ENCODE results near the gene HYAL2.
"Not testable (repeated sequence)": the region's sequence is repeated elsewhere in the genome, so short reads cannot be mapped to it uniquely, and the experiment has no call there.

The HYAL2 gene

DNA sequence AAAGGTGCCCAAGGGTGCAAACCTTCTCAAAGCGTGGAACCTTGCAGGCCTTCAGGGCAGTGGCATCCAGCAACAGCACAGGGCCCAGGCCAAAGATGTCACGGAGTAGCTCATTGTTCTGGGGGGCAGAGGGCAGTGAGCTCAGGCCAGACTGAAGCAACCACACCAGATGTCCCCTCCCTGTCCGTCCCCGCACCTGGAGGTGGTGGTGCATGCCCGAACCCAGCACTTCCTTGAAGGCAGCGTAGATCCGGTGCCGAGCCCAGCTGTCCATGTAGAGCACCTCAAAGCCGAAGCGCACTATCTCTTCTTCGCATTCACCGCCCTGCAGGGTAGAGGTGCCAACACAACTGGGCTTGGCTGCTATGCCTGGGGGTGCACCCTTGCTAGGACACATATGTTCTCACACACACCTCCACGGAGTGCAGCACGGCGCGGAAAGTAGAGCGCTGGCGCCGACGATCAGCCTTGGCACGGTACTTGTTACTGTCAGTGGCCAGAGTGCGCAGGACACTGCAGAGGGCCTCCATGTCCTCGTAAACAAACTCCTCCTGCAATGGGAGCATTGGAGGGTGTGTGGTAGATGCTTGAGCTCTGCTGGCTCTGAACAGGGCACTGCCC is 34.0 kb downstream of the HYAL2 start:
- Mint-ChIP-seq H3K36me3 (ENCODE audit: low read depth) (peaks cover 28% of the 10 kb centered on the region), H3K4me3 (no peak overlapping the region), H3K9me3 (no peaks in the 10 kb centered on the region), H3K27ac (no peak overlapping the region), H3K27me3 (no peaks in the 10 kb centered on the region), H3K4me1 (peaks cover 17% of the 10 kb centered on the region)
- no peak for ATAC-seq
- DNase-seq = no peak

DNA sequence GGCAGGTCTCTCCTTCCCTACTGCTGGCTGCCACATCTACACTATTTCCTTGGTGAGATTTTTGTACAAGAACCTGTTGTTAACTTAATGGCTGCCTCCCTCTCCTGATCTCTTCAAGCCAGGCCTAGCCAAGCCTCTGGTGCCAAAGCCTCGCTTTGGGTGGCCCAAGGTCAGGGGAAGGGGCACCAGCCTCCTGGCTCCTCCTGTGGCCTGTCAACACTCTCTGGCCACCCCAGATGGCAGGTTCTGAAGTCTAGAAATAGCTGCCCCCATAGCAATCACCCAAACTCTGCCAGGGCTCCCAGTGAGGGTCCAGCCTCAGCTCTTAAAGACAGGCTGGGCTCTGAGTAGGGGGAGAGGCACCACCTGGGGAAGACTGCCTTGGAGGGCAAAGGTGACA is 35.3 kb downstream of the HYAL2 start:
- Mint-ChIP-seq H3K4me3 (no peak overlapping the region), H3K9me3 (no peaks in the 10 kb centered on the region), H3K36me3 (ENCODE audit: low read depth) (peaks cover 28% of the 10 kb centered on the region), H3K4me1 (peaks cover 10% of the 10 kb centered on the region), H3K27me3 (no peaks in the 10 kb centered on the region), H3K27ac (peak overlapping the region; percentile 22)
- ATAC-seq = no peak
- DNase-seq = no peak

DNA sequence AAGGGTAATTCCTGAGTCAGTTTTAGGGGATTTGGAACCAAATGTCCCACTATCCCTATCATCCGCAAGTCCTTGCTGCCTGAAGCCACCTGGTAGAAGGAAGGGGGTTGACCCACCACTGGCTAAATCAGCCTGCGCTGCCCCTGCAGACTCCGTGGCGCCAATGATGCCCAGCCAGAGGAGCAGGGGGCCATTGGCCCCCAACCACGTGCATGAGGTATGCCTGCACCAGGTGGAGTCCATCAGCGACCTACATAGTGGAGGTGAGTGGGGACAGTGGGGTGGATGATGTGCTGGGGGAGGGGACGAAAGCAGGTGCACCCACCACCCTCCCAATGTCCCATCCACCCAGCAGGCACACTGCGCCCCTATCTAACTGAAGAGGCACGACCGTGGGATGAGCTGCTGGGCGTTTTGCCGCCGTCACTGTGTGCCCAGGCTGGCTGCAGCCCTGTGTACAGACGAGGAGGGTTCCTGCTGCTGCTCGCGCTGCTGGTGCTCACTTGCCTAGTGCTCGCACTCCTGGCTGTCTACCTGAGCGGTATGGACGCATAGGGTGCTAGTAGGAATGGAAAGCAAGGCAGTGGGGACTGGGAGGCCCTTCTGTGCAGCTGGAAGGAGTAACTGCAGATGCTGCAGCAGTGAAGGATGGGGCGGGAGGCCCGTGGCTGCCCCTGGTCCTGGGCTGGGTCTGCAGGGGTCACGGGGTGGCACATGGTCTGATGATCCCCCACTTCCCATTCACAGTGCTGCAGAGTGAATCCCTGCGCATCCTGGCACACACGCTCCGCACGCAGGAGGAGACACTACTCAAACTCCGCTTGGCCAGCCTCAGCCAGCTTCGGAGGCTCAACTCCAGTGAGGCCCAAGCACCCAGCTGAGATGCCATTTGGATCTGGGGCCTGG is 36.0 kb downstream of the HYAL2 start:
- DNase-seq = no peak
- H3K4me1 Mint-ChIP-seq = peaks cover 10% of the 10 kb centered on the region
- no peak overlapping the region for H3K27ac Mint-ChIP-seq
- peaks cover 28% of the 10 kb centered on the region for H3K36me3 Mint-ChIP-seq (ENCODE audit: low read depth)
- no peak overlapping the region for H3K4me3 Mint-ChIP-seq
- H3K27me3 Mint-ChIP-seq = no peaks in the 10 kb centered on the region
- ATAC-seq = no peak
- no peaks in the 10 kb centered on the region for H3K9me3 Mint-ChIP-seq

DNA sequence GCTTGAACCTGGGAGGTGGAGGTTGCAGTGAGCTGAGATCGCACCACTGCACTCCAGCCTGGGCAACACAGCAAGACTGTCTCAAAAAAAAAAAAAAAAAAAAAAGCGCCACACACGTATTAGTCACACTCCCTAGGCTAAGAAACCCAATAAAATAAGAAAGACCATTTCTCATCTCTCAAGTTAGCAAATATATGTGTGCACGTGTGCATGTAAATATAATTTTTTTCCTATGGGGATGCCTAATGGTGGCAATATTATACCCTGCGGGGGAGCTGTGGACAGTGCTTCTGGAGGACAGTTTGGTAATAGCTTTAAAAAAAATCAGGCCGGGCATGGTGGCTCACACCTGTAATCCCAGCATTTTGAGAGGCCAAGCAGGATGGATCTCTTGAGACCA is 38.4 kb downstream of the HYAL2 start:
- H3K4me3 Mint-ChIP-seq; H3K4me1 Mint-ChIP-seq; H3K36me3 Mint-ChIP-seq (ENCODE audit: low read depth); H3K27me3 Mint-ChIP-seq; H3K9me3 Mint-ChIP-seq; H3K27ac Mint-ChIP-seq; ATAC-seq; DNase-seq: not testable (repeated sequence)

DNA sequence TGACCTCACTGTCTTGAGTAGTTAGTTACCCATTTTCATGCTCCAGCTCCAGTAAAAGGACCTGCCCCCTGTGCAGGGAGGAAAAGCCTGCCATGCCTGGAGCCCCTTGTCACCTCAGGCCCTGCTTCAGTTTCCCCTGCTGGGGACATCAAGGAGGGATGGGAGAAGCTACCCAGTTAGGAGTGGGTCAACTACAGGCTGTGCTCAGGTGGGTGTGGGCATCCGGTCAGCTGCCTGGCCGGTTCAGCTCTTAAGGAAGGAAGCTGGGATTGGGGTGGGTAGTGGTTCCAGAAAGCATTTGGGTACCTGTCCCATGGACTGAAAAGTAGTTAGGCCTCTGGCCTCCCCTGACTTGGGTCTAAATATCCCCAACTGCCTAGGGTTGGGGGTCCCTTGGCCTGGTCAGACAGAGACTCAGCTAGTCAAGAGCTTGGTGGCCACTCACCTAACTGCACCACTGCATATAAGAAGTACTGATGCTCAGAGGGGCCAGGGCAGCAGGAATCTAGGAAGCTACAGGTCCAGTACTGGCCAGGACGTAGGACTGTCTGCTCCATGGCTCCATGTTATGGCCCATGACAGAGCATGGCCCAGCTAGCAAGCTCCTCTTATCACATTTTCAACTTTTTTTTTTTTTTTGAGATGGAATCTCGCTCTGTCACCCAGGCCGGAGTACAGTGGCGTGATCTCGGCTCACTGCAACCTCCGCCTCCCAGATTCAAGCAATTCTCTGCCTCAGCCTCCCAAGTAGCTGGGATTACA is 43.1 kb downstream of the HYAL2 start:
- Mint-ChIP-seq H3K36me3 (ENCODE audit: low read depth) (no peaks in the 10 kb centered on the region), H3K4me3 (no peak overlapping the region), H3K27ac (no peak overlapping the region), H3K27me3 (peaks cover 27% of the 10 kb centered on the region), H3K4me1 (peaks cover 15% of the 10 kb centered on the region), H3K9me3 (no peaks in the 10 kb centered on the region)
- ATAC-seq (no peak), DNase-seq (no peak)

DNA sequence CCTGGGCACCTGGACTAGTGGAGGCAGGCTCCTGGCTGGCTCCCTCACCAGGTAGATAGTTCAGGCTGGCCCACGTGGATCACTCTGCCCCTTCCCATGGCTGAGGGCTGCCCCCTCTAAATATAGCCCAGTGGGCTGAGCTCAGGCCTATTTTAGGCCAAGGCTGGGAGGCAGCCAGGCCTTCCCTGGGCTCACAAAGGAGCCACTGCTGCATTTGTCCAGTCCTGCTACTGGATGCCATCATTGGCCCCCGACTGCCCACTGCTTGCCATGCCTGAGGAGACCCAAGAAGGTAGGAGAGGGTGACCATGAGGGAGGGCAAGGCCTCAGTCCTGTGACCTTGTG is 43.7 kb downstream of the HYAL2 start, which contains the start of gene LSMEM2:
Gene LSMEM2 (plus strand): TSS at position 208 of the 345 bp plus-strand sequence. CDS start 27 bp downstream, at position 235.
- Mint-ChIP-seq H3K27ac (no peak within 1 kb of the TSS), H3K27me3 (peaks cover 32% of the 10 kb centered on the region), H3K4me3 (no peak within 1 kb of the TSS), H3K9me3 (no peaks in the 10 kb centered on the region), H3K36me3 (ENCODE audit: low read depth) (no peaks in the 10 kb centered on the region), H3K4me1 (peaks cover 20% of the 10 kb centered on the region)
- no peak for DNase-seq
- ATAC-seq = no peak

DNA sequence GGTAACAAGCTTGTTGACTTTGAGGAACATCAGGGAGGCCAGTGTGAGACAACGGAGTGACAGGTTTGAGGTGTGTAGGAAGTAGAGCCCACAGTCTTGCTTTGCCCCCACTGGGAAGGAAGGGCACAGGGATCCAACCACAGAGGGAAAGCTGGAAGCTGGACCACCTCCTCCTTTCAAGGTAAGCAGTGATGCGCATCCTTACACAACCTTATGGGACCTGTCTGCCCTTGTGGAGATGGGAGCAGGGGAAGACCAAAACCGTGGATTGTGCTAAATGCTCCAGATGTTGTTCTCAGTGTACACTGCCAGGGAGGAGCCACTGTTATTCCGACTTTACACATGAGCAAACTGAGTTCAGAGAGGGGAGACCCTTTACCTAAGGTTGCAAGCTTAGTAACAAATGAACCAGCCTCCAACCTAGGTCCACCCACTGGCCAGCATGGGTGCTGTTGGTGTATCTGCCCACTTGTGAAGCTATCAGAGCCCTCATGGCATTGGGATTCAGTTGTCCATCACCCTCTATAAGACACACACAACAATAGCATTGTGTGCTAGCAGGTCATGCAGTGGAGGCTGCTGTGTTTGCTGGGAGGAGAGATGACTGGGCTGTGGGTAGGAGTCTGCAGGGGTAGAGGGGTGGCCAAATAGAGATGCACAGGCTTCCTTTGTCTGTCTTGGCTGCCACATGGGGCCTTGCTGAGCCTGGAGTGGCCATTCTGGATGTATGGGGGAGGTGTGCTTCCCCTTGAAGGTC is 44.2 kb downstream of the HYAL2 start:
- no peak for DNase-seq
- peak; percentile 27 for ATAC-seq
- Mint-ChIP-seq H3K27me3 (peaks cover 33% of the 10 kb centered on the region), H3K4me3 (no peak overlapping the region), H3K9me3 (no peaks in the 10 kb centered on the region), H3K27ac (no peak overlapping the region), H3K4me1 (peaks cover 21% of the 10 kb centered on the region), H3K36me3 (ENCODE audit: low read depth) (no peaks in the 10 kb centered on the region)

DNA sequence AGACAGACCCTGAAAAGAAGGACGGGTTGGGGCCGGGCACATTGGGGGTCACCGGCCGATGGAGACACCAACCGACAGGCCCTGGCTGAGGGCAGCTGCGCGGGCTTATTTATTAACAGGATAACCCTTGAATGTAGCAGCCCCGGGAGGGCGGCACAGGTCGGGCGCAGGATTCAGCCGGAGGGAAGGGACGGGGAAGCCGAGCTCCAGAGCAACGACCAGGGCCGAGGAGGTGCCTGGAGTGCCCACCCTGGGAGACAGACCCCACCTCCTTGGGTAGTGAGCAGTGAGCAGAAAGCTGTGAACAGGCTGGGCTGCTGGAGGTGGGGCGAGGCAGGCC is 45.8 kb downstream of the HYAL2 start:
- Mint-ChIP-seq H3K9me3 (no peaks in the 10 kb centered on the region), H3K36me3 (ENCODE audit: low read depth) (no peaks in the 10 kb centered on the region), H3K4me1 (peaks cover 30% of the 10 kb centered on the region), H3K27me3 (peaks cover 38% of the 10 kb centered on the region), H3K4me3 (no peak overlapping the region), H3K27ac (no peak overlapping the region)
- DNase-seq = no peak
- ATAC-seq = no peak

DNA sequence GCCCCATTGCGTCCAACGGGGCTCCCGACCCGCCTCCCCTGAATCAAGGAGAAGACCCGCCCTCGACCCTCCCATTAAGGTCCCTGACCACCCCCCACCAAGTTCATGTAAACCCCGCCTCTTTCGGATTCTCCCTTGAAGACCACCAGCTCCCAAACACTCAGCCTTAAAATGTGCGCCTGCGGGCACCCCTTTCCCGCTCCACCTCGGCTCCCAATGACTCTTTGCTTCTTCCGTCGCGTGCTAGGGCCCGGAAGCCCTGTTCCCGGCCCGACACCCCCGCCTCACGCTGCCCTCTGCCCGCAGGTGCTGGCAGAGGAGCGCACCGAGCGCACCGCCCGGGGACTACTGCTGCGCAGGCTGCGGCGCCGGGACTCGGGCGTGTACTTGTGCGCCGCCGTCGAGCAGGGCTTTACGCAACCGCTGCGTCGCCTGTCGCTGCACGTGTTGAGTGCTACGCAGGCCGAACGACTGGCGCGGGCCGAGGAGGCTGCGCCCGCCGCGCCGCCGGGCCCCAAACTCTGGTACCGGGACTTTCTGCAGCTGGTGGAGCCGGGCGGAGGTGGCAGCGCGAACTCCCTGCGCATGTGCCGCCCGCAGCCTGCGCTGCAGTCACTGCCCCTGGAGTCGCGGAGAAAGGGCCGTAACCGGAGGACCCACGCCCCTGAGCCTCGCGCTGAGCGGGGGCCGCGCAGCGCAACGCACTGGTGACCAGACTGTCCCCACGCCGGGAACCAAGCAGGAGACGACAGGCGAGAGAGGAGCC is 46.4 kb downstream of the HYAL2 start:
- DNase-seq = peak; percentile 27
- ATAC-seq = no peak
- Mint-ChIP-seq H3K4me3 (peak overlapping the region; percentile 4), H3K36me3 (ENCODE audit: low read depth) (no peaks in the 10 kb centered on the region), H3K27ac (no peak overlapping the region), H3K27me3 (peaks cover 38% of the 10 kb centered on the region), H3K4me1 (peaks cover 30% of the 10 kb centered on the region), H3K9me3 (no peaks in the 10 kb centered on the region)

DNA sequence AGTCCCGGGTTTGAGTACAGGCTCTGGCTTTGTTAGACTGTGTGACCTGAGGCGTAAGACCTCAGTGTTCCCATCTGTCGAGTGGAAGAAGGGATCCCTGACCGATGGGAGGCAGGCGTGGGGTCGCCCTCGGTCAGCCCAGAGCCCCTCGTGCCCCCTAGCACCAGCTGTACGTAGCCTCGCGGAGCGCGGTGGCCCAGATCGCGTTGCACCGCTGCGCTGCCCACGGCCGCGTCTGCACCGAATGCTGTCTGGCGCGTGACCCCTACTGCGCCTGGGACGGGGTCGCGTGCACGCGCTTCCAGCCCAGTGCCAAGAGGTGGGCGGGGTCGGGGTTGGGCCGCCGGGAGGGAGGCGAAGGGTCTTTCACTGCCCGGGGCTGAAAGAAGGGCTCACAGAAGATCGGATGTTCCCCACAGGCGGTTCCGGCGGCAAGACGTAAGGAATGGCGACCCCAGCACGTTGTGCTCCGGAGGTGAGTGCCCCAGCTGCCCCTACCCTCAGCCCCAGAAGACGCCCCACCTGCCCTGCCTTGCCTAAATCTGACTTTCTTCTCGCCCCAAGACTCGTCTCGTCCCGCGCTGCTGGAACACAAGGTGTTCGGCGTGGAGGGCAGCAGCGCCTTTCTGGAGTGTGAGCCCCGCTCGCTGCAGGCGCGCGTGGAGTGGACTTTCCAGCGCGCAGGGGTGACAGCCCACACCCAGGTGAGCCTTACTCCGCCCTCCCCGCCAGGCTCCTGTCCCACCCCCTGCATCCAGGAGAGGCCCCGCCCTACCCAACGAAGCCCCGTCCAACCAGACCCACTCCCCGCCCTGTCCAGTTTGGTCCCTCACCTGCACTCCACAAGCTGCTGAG is 47.2 kb downstream of the HYAL2 start:
- Mint-ChIP-seq H3K27ac (no peak overlapping the region), H3K4me1 (peaks cover 30% of the 10 kb centered on the region), H3K9me3 (no peaks in the 10 kb centered on the region), H3K4me3 (no peak overlapping the region), H3K36me3 (ENCODE audit: low read depth) (no peaks in the 10 kb centered on the region), H3K27me3 (peaks cover 38% of the 10 kb centered on the region)
- ATAC-seq (no peak), DNase-seq (no peak)

DNA sequence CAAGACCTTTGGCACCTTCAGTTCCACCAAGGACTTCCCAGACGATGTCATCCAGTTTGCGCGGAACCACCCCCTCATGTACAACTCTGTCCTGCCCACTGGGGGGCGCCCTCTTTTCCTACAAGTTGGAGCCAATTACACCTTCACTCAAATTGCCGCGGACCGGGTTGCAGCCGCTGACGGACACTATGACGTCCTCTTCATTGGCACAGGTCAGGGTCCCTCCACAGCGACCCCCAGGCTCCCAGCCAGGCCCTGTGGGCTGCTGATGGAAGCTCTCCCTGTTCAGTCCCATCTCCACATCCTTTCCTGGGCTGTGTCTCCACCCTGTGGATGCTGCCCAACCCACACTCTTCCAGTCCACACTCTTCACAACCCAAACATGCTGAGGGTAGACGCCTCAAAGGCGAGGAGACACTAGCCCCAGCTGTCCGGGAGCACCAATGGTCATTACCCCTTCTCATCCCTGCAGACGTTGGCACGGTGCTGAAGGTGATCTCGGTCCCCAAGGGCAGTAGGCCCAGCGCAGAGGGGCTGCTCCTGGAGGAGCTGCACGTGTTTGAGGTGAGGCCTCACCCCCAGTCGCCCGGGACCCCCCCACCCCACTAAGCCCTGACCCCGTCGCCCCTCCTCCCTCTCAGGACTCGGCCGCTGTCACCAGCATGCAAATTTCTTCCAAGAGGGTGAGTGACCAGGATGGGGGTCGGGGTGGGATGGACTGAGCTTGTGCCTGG is 48.0 kb downstream of the HYAL2 start:
- DNase-seq (peak; percentile 82), ATAC-seq (peak; percentile 35)
- Mint-ChIP-seq H3K36me3 (ENCODE audit: low read depth) (no peaks in the 10 kb centered on the region), H3K4me3 (no peak overlapping the region), H3K4me1 (peaks cover 30% of the 10 kb centered on the region), H3K9me3 (no peaks in the 10 kb centered on the region), H3K27ac (no peak overlapping the region), H3K27me3 (peaks cover 38% of the 10 kb centered on the region)

DNA sequence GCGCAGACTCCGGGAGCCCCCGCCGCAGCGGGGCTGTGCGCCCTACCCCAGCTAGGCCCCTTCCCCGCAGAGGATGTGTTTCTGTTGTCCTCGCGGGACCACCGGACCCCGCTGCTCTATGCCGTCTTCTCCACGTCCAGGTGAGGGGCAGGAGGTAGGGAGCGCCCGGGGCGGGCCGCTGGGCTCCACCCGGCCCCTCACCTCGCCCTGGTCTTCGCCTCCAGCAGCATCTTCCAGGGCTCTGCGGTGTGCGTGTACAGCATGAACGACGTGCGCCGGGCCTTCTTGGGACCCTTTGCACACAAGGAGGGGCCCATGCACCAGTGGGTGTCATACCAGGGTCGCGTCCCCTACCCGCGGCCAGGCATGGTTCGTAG is 48.9 kb downstream of the HYAL2 start:
- H3K27ac Mint-ChIP-seq = no peak overlapping the region
- H3K27me3 Mint-ChIP-seq = peaks cover 42% of the 10 kb centered on the region
- DNase-seq = no peak
- no peaks in the 10 kb centered on the region for H3K9me3 Mint-ChIP-seq
- no peak for ATAC-seq
- no peaks in the 10 kb centered on the region for H3K36me3 Mint-ChIP-seq (ENCODE audit: low read depth)
- H3K4me1 Mint-ChIP-seq = peaks cover 30% of the 10 kb centered on the region
- H3K4me3 Mint-ChIP-seq = no peak overlapping the region

All from activated naive CD8-positive, alpha-beta T cell treated with anti-CD3 and anti-CD28 coated beads, Interleukin-2, amount 50 U/mL, for 24 hours (primary cell).